ENCODE data around the gene RANBP1. TPM values are rescaled to one million over a fixed set of nuclear protein-coding genes. Genes with fewer than 3 reads are reported as not detected.

Gene RANBP1
- total RNA-seq, 2 experiments from 2014 or later, result 446 to 470 TPM

GRCh38 chr22:20114506-20115475, 1.1 kb upstream of the RANBP1 start:
- ChIA-PET POLR2A (no interaction called here), CTCF (interaction anchor here (1.1 to 3.2 kb wide), 3 partner anchors 9 to 47 kb away, joined by 4 to 13 read pairs (median 7); no protein-coding TSS in a partner anchor)

- ChIA-PET POLR2A (interaction anchor here (0.9 to 2.8 kb wide), 4 partner anchors 9 to 35 kb away, joined by 3 to 17 read pairs (median 10); no protein-coding TSS in a partner anchor), CTCF (interaction anchor here (1.0 to 3.2 kb wide), 4 partner anchors 8 to 15 kb away, joined by 3 to 14 read pairs (median 10); partner anchors contain the start of gene ZDHHC8)
Observed at GRCh38 chr22:20116376-20116950, 559 bp downstream of the RANBP1 start.

GRCh38 chr22:20116951-20117632, 1.2 kb downstream of the RANBP1 start, which contains the start of gene TRMT2A:
Gene TRMT2A, minus strand, starts transcription at chr22:20117226. Its CDS starts 320 bp downstream, at chr22:20116906.
- CTCF ChIA-PET, result interaction anchor here (1.0 to 3.2 kb wide), 4 partner anchors 9 to 146 kb away, joined by 3 to 14 read pairs (median 10); partner anchors contain the start of gene ZDHHC8
- POLR2A ChIA-PET, result interaction anchor here (0.6 to 2.8 kb wide), 8 partner anchors 9 to 182 kb away, joined by 3 to 17 read pairs (median 3); no protein-coding TSS in a partner anchor

- POLR2A ChIA-PET, result interaction anchor here (0.6 to 2.8 kb wide), 6 partner anchors 9 to 182 kb away, joined by 3 to 17 read pairs (median 4); partner anchors contain the start of gene ZDHHC8
- CTCF ChIA-PET, result interaction anchor here (0.5 to 3.2 kb wide), 6 partner anchors 9 to 147 kb away, joined by 3 to 14 read pairs (median 6); partner anchors contain the start of gene ZDHHC8
Observed at GRCh38 chr22:20117633-20118299, 1.9 kb downstream of the RANBP1 start.

- ChIA-PET POLR2A (interaction anchor here (0.9 to 2.8 kb wide), 4 partner anchors 11 to 181 kb away, joined by 3 to 17 read pairs (median 10); partner anchors contain the start of gene ZDHHC8), CTCF (interaction anchor here (0.5 to 3.2 kb wide), 5 partner anchors 12 to 148 kb away, joined by 3 to 14 read pairs (median 8); partner anchors contain the start of gene ZDHHC8)
Observed at GRCh38 chr22:20118300-20119020, 2.6 kb downstream of the RANBP1 start.

- ChIA-PET POLR2A (no interaction called here), CTCF (no interaction called here)
Observed at GRCh38 chr22:20121856-20122415, 6.0 kb downstream of the RANBP1 start.

GRCh38 chr22:20123366-20124082, 7.6 kb downstream of the RANBP1 start:
- CTCF ChIA-PET, result no interaction called here
- POLR2A ChIA-PET, result no interaction called here

- ChIA-PET CTCF (no interaction called here), POLR2A (no interaction called here)
Observed at GRCh38 chr22:20124083-20124787, 8.3 kb downstream of the RANBP1 start.

GRCh38 chr22:20125201-20126174, 9.6 kb downstream of the RANBP1 start:
- ChIA-PET POLR2A (no interaction called here), CTCF (interaction anchor here (1.4 kb wide), 1 partner anchor 14 kb away, joined by 3 read pairs; no protein-coding TSS in a partner anchor)

GRCh38 chr22:20126284-20127029, 10.6 kb downstream of the RANBP1 start:
- CTCF ChIA-PET, result interaction anchor here (1.4 kb wide), 1 partner anchor 15 kb away, joined by 3 read pairs; no protein-coding TSS in a partner anchor
- POLR2A ChIA-PET, result no interaction called here

GRCh38 chr22:20127318-20127868, 11.5 kb downstream of the RANBP1 start:
- POLR2A ChIA-PET, result interaction anchor here (0.5 kb wide), 1 partner anchor 14 kb away, joined by 3 read pairs; no protein-coding TSS in a partner anchor

GRCh38 chr22:20127869-20128618, 12.1 kb downstream of the RANBP1 start:
- CTCF ChIA-PET, result interaction anchor here (1.1 to 4.1 kb wide), 3 partner anchors 9 to 157 kb away, joined by 3 to 21 read pairs (median 5); no protein-coding TSS in a partner anchor
- POLR2A ChIA-PET, result interaction anchor here (2.7 kb wide), 1 partner anchor 10 kb away, joined by 17 read pairs; the partner anchor contains the start of gene TRMT2A

More at GRCh38 chr22:20127318-20127868, 11.5 kb downstream of the RANBP1 start:
- CTCF ChIA-PET, result interaction anchor here (1.1 to 4.1 kb wide), 2 partner anchors 30 to 157 kb away, joined by 3 to 21 read pairs; no protein-coding TSS in a partner anchor

GRCh38 chr22:20128619-20128901, 12.7 kb downstream of the RANBP1 start:
- ChIA-PET CTCF (interaction anchor here (1.1 to 4.1 kb wide), 4 partner anchors 9 to 158 kb away, joined by 3 to 21 read pairs (median 10); partner anchors contain the start of gene TRMT2A), POLR2A (interaction anchor here (2.7 kb wide), 1 partner anchor 11 kb away, joined by 17 read pairs; the partner anchor contains the start of gene TRMT2A)

All from activated CD8-positive, alpha-beta memory T cell treated with anti-CD3 and anti-CD28 coated beads for 36 hours (primary cell).